PC-9 (cell line): ENCODE data around the gene MOK. TPM values are rescaled to one million over a fixed set of nuclear protein-coding genes. Genes with fewer than 3 reads are reported as not detected.

Experiments used
- BruUV-seq: library from RNA; stranded (reverse); fragments of 400-500 nt; replicated peaks from 2 replicates; lab custom pipeline; 2021; lab: Mats Ljungman, UMichigan
- CTCF ChIA-PET: fragments of 300-600 bp; sonication (Branson Sonifier 250); formaldehyde crosslinking; loops from one replicate; lab custom pipeline; 2022; ENCODE audit warnings: antibody characterized with exemption; lab: Charles Lee
- POLR2A ChIA-PET: fragments of 300-600 bp; sonication (Branson Sonifier 250); formaldehyde crosslinking; loops from one replicate; lab custom pipeline; 2022; ENCODE audit warnings: antibody characterized with exemption; ENCODE audit not compliant: unreplicated experiment; lab: Charles Lee
- DNase-seq, 2 experiments: peaks; one replicate each; pipeline versions ENCODE4 v3.0.0 to v3.0.0-alpha.2; 2015 to 2022; ENCODE audit warnings: mixed read lengths in 1 of 2
- H2AFZ ChIP-seq: fragments of 200-600 bp; sonication (generic); 2 replicates; pipeline ENCODE4 v1.8.1; 2017; ENCODE audit warnings: antibody characterized with exemption
- H3F3A ChIP-seq: fragments of 200-600 bp; sonication (generic); 2 replicates; pipeline ENCODE4 v1.8.1; 2017; ENCODE audit warnings: antibody characterized with exemption, mild to moderate bottlenecking, low read depth; ENCODE audit not compliant: insufficient read depth
- H3K27ac ChIP-seq: fragments of 200-600 bp; sonication (generic); 2 replicates; pipeline ENCODE4 v1.6.1; 2016; ENCODE audit warnings: mixed run types
- H3K27me3 ChIP-seq: fragments of 200-600 bp; sonication (generic); 2 replicates; pipeline ENCODE4 v1.6.1; 2016; ENCODE audit warnings: low read depth, mixed run types; ENCODE audit not compliant: insufficient read depth
- H3K36me3 ChIP-seq: fragments of 200-600 bp; sonication (generic); 2 replicates; pipeline ENCODE4 v1.6.1; 2016; ENCODE audit warnings: low read depth, mixed run types
- H3K4me1 ChIP-seq: fragments of 200-600 bp; sonication (generic); replicated peaks from 2 replicates; pipeline ENCODE4 v1.6.1; 2016; ENCODE audit warnings: mixed run types; ENCODE audit not compliant: insufficient read depth
- H3K4me2 ChIP-seq: fragments of 200-600 bp; sonication (generic); 2 replicates; pipeline ENCODE4 v1.6.1; 2017; ENCODE audit warnings: mixed run types
- H3K4me3 ChIP-seq: fragments of 200-600 bp; sonication (generic); 2 replicates; pipeline ENCODE4 v1.6.1; 2016; ENCODE audit warnings: mixed run types
- H3K79me2 ChIP-seq: fragments of 200-600 bp; sonication (generic); 2 replicates; pipeline ENCODE4 v1.6.1; 2017; ENCODE audit warnings: low read depth, mixed run types
- H3K9me2 ChIP-seq: fragments of 200-600 bp; sonication (generic); 2 replicates; pipeline ENCODE4 v1.8.1; 2017; ENCODE audit warnings: mild to moderate bottlenecking; ENCODE audit not compliant: insufficient read depth
- H3K9me3 ChIP-seq: fragments of 200-600 bp; sonication (generic); 2 replicates; pipeline ENCODE4 v1.8.1; 2016; ENCODE audit warnings: low read depth; ENCODE audit not compliant: insufficient read depth
- H4K20me1 ChIP-seq: fragments of 200-600 bp; sonication (generic); 2 replicates; pipeline ENCODE4 v1.8.1; 2017; ENCODE audit not compliant: insufficient read depth
- CTCF ChIP-seq: fragments of 200-600 bp; sonication (generic); conservative IDR thresholded peaks from 2 replicates; pipeline ENCODE4 v1.6.1; 2017; ENCODE audit warnings: mixed run types, antibody characterized with exemption, mild to moderate bottlenecking, moderate library complexity
- EZH2 ChIP-seq: fragments of 200-600 bp; sonication (generic); IDR thresholded peaks from 2 replicates; pipeline ENCODE4 v1.8.0; 2017; ENCODE audit warnings: antibody characterized with exemption, low read depth
- intact Hi-C: fragments of 100-400 bp; cut with micrococcal nuclease; formaldehyde crosslinking; loops from one replicate; pipeline ENCODE4 v1.10.0; 2022; ENCODE audit not compliant: unreplicated experiment
- total RNA-seq: library from RNA; stranded (reverse); gene quantifications from 2 replicates; pipeline ENCODE4 v1.2.3, GENCODE V29; 2021

The MOK gene
- total RNA-seq, 1 experiment from 2014 or later: 74.3 TPM

- CTCF ChIA-PET: no interaction called here
Observed at GRCh38 chr14:102251161-102251560, 53.8 kb downstream of the MOK start.

GRCh38 chr14:102250636-102251035, 54.3 kb downstream of the MOK start:
- Histone ChIP-seq H3K4me2 (no peak overlapping the region), H3K9me2 (no peaks in the 10 kb centered on the region), H2AFZ (no peak overlapping the region), H3K4me3 (no peak overlapping the region), H3K79me2 (no peaks in the 10 kb centered on the region), H3K36me3 (no peaks in the 10 kb centered on the region), H3K27ac (no peak overlapping the region), H3F3A (no peaks in the 10 kb centered on the region), H3K9me3 (no peaks in the 10 kb centered on the region), H3K4me1 (no peaks in the 10 kb centered on the region; the same call in 1 of the 2 replicates), H3K27me3 (no peaks in the 10 kb centered on the region), H4K20me1 (no peaks in the 10 kb centered on the region)
- intact Hi-C loops: no loop called here
- TF ChIP-seq EZH2 (no peak), CTCF (no peak)
- BruUV-seq: no TSS peak
- ChIA-PET POLR2A (no interaction called here), CTCF (no interaction called here)
- DNase-seq: no peak

More at GRCh38 chr14:102251161-102251560, 53.8 kb downstream of the MOK start:
- DNase-seq: no peak
- intact Hi-C loops: no loop called here
- TF ChIP-seq EZH2 (no peak), CTCF (no peak)
- H3K4me3 ChIP-seq: no peak overlapping the region
- no peaks in the 10 kb centered on the region for H3F3A ChIP-seq
- H3K9me2 ChIP-seq: no peaks in the 10 kb centered on the region
- H3K9me3 ChIP-seq: no peaks in the 10 kb centered on the region
- no peaks in the 10 kb centered on the region; the same call in 1 of the 2 replicates for H3K4me1 ChIP-seq
- BruUV-seq: no TSS peak
- POLR2A ChIA-PET: no interaction called here
- no peaks in the 10 kb centered on the region for H4K20me1 ChIP-seq
- no peaks in the 10 kb centered on the region for H3K27me3 ChIP-seq
- H3K27ac ChIP-seq: no peak overlapping the region
- no peaks in the 10 kb centered on the region for H3K79me2 ChIP-seq
- no peak overlapping the region for H2AFZ ChIP-seq
- H3K4me2 ChIP-seq: no peak overlapping the region
- no peaks in the 10 kb centered on the region for H3K36me3 ChIP-seq

GRCh38 chr14:102249981-102250380, 55.0 kb downstream of the MOK start:
- H4K20me1 ChIP-seq: no peaks in the 10 kb centered on the region
- no peak for TF ChIP-seq EZH2
- TF ChIP-seq CTCF: no peak
- H3K27me3 ChIP-seq: no peaks in the 10 kb centered on the region
- H3K4me3 ChIP-seq: no peak overlapping the region
- H2AFZ ChIP-seq: no peak overlapping the region
- H3K79me2 ChIP-seq: no peaks in the 10 kb centered on the region
- no peak overlapping the region for H3K4me2 ChIP-seq
- H3K9me2 ChIP-seq: no peaks in the 10 kb centered on the region
- no peak for DNase-seq
- no peaks in the 10 kb centered on the region for H3K4me1 ChIP-seq
- H3K36me3 ChIP-seq: no peaks in the 10 kb centered on the region
- H3F3A ChIP-seq: no peaks in the 10 kb centered on the region
- no peaks in the 10 kb centered on the region for H3K9me3 ChIP-seq
- no TSS peak for BruUV-seq
- no peak overlapping the region for H3K27ac ChIP-seq
- CTCF ChIA-PET: no interaction called here
- intact Hi-C loops: no loop called here
- POLR2A ChIA-PET: no interaction called here
